ENCODE results near the gene ZBTB20.

DNA sequence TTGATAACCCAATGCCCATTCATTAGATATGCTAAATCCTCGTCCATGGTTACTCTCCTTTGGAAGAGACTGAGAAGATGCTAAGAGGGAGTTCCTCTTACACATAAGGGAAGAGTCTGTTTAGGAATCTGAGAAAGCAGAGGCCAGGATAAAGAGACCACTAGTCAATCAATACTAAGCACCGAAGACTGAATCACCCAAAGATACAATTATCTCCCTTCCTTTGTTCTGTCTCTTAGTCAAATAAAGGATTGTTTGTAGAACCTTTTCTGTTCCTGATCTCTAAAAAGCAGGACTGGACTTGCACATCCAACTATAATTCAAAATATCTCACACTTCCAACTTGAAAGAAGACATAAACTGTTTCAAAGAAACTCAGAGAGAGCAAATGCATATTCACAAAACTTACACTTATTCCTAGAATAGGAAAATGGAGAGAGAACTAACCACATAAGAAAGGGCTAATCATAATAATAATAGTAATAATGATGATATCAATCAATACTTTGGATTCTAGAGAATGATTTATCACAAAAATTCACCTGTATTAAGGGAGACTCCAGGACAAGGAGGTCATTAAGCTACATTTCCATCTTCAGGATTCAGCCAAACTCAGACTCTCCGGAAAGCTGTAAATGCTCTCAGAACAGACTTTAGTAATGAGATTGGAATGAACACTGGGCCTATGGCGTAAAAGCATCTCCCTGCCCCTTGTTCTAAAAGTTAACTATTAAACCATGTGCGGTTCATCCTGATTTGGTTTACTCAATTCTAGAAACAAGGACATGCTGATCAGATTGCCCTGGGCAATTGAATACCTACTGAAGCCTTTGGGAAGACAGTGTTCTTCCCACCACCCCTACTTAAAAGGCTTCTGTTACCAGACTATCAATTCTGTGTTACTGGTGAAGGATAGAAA lies 401.5 kb downstream of the ZBTB20 start:
- TF ChIP-seq CTCF (IDR thresholded peaks at IDR 0.05; ENCODE audit: insufficient read depth, low read length, poor library complexity, severe bottlenecking) (no peak), EZH2phosphoT487 (conservative IDR thresholded peaks at IDR 0.05; ENCODE audit: low read length) (no peak)

Data from SU-DHL-6 (cell line).